ENCODE results near the gene CYREN.

GRCh38 chr7:135160858-135161653 lies 9.5 kb downstream of the CYREN start:
- TF ChIP-seq, protein P1, sequence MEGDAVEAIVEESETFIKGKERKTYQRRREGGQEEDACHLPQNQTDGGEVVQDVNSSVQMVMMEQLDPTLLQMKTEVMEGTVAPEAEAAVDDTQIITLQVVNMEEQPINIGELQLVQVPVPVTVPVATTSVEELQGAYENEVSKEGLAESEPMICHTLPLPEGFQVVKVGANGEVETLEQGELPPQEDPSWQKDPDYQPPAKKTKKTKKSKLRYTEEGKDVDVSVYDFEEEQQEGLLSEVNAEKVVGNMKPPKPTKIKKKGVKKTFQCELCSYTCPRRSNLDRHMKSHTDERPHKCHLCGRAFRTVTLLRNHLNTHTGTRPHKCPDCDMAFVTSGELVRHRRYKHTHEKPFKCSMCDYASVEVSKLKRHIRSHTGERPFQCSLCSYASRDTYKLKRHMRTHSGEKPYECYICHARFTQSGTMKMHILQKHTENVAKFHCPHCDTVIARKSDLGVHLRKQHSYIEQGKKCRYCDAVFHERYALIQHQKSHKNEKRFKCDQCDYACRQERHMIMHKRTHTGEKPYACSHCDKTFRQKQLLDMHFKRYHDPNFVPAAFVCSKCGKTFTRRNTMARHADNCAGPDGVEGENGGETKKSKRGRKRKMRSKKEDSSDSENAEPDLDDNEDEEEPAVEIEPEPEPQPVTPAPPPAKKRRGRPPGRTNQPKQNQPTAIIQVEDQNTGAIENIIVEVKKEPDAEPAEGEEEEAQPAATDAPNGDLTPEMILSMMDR (IDR thresholded peaks at IDR 0.05 in 8 of 11, conservative IDR thresholded peaks at IDR 0.05 in 3 of 11) = peak in 2 of 11 experiments; percentile 28 to 38
- TF ChIP-seq POLR2A (IDR thresholded peaks at IDR 0.05) (no peak), POLR2AphosphoS5 (IDR thresholded peaks at IDR 0.05) (peak in 1 of 3 donors; percentile 9)
